ENCODE measurements around the gene FXYD6.
"Not testable (repeated sequence)": the region's sequence is repeated elsewhere in the genome, so short reads cannot be mapped to it uniquely, and the experiment has no call there.

FXYD6 gene, protein sequence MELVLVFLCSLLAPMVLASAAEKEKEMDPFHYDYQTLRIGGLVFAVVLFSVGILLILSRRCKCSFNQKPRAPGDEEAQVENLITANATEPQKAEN

DNA sequence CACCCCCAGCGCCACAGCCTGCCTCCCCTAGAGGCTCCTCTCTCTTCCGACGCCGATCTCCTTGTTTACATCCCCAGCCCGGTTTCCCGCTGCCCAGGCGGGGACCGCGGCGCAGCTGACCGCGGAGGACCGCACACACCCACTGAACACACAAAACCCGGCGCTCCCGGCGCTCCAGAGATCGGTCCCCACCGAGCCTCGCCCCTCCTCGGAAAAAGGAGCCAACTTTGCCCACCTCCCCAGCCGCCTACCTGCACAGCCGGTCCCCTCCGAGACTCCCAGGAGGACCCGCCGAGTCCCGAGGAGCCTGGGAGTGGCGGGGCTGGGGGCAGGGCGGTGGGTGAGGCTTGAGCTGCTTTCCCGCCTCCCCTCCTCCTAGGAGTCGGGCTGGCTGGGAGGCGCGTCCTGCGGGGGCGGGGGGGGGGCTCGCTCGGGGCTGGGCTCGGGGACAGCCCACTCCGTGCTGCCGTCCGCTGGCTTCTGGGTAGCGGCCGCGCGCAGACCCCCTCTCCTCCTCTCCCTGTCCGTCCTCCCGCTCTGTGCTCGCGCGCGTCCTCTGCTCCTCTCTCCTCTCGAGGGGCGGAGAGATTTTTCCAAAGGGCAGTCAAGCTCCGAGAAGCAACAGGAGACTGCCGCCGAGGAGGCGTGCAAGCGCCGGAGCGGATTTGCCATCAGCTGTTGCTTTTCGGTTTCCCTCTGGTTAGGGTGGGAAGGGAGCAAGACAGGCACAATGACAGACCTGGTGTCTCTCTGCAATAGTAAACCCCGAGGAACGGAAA is at the start of gene FXYD6:
FXYD6 (minus strand) TSS at position 318 of the 779 bp plus-strand sequence. CDS start 33,882 bp downstream, outside the sequence.
- no peak for DNase-seq (ENCODE audit: low read depth in 2 of 2)

DNA sequence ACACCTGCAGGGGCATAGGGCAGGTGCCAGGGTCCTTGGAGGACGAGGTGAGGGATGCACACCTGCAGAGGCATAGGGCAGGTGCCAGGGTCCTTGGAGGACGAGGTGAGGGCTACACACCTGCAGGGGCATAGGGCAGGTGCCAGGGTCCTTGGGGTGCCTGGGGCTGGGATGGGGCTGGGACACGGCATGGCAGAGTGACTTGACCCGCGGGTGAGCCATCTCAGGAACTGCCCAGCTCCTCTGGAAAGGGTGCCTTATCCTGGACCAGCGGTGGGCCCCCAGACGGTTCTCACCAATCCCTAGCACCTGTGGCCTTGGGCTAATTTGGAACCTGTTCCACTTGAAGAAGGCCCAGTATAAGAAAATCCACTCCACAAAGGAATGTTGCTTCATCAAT is 49.7 kb upstream of the FXYD6 start:
- DNase-seq (ENCODE audit: low read depth in 2 of 2), result not testable (repeated sequence)

DNA sequence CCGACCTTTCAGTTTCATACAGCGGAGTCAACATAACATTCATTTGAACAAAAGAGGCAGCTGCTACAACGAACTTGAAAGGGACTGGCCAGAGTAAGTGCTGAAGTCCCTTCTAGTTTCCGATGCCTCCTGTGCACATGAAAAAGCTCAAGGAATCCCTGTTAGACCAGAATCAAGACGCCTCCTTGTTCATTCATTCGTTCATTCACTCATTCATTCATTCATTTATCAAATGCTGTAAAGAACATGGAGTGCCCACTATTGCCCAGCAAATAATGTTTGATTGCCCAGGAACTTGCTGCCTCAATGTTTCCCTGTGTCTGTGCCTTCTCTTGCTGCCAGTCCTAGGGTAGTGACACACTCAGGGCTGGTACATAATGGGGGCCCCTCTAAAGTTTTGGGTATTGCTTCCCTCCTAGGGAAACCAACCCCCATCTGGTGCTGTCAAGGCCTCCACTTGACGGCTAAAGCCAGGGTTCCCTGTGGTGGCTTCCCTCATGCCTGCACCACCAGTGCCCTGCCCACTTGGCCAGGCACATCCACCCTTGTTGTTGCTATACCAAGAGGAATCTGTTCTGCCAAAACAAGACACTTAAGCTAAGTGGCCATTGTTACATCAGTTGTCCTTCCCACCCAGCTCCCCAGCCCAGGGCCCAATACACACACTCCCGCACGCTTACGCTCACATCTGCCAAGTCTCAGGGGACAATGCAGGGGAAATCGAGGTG is 48.9 kb upstream of the FXYD6 start:
- no peak for DNase-seq (ENCODE audit: low read depth in 2 of 2)

DNA sequence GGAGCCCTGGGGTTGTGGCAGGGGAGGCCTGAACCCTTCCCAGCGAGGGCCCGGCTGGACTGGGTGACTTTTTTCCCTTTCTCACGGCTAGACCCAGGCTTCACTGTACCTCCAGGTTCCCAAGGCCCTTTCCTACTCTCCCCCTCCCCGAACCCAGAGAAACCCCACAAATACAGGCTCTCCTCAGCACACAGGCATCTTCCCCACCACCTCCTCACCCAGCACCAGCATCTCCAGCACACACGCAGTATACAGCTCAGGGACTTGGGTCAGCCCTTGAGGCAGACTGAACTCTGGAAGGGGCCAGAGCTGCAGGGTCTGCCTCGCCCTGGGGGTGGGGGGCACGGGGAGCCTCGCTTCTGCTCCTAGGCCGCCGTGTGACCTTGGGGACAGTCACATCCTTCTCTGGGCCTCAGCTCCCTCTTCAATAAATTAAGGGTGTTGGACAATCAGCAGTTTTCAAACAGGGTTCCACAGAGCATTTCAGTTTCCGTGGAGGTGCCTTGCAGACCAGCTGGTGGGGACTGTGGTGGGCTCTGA is 48.2 kb upstream of the FXYD6 start:
- no peak for DNase-seq (ENCODE audit: low read depth in 2 of 2)

DNA sequence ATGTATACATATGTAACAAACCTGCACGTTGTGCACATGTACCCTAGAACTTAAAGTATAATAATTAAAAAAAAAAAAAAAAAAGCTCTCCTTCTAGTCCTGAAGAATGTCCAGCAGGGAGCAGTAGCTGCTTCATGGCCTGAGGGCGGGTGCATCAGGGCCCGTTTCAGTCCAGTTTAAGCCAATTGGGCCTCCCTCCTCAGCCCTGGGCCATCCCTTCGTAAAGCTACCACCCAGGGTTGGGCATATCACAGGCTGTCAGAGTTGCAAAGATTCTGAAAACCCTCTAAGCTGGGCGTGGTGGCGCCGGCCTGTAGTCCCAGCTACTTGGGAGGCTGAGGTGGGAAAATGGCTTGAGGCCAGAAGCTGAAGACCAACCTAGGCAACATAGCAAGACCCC is 47.3 kb upstream of the FXYD6 start:
- DNase-seq (ENCODE audit: low read depth in 2 of 2), result no peak

DNA sequence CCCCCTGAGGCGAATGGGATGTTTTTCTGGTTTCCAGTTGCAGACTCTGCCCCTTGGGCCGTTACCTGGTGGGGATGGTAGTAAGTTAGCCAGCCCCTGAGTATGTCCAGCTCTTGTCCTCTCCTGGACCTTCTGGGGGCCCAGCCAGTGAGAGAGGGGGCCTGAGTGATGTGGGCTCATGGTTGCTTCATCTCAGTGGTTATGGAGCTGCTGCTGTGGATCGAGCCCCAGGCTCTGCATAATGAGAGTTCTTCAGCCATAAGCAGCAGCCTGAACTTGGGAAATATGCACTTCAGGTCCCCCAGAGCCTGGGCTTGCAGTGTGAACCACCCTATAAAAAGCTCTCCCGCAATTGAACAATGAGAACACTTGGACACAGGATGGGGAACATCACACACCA is 46.8 kb upstream of the FXYD6 start:
- no peak for DNase-seq (ENCODE audit: low read depth in 2 of 2)

DNA sequence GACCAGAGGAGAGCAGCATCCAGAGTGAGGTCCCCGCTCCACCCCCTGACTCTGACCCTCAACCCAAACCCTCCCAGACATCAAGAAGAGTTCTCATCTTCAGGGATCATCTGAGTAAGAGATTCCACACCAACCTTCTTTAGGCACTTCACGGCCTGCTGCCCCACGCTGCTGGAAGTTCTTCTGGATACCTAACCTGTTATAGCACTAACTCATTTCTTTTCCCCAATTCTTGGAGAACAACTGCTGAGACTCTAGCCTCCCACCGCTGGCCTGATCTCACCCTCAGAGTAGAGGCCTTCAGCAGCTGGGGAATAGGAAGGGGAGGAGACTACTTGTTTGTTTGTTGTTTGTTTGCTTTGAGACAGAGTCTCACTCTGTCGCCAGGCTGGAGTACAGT is 45.4 kb upstream of the FXYD6 start:
- no peak for DNase-seq (ENCODE audit: low read depth in 2 of 2)

DNA sequence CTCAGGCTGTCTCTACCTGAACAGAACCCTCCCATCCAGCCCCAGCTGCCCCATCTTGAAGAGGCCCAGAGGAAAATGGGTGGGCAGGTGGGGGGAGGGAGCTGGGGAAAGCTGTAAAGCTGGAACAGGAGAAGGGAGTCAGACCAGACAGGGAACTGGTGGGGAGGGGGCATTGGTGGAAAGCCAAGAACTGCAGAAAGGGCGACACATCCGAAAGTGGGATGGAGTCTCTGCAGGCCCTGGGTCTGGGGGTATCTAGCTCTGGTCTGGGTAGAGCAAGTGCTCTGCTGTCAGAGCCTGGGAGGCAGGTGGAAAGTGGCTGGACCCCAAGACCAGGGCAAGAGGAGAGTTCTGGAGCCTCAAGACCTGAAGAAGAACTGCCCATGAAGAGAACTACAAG is 45.0 kb upstream of the FXYD6 start:
- DNase-seq (ENCODE audit: low read depth in 2 of 2), result no peak

DNA sequence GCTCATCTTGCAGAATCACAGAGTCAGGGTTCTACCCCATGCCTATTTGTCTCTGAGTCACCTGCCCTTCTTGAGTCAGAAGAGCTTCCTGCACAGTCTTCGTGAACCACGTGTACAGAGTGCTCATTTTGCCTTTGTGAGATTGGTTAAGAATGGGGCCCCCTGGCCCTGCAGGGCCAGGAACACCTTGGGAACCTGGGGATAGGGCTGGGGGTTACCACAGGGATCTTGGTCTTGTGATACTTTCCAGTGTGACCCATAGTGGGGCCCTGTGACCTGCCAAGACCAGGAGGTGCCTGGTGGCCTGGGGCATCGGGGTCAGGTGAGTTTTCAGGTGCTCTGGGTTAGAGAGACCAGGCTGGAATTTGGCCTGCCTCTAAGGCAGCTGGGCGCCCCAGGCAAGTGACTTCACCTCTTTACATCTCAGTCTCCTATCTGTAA is 43.3 kb upstream of the FXYD6 start:
- DNase-seq (ENCODE audit: low read depth in 2 of 2), result no peak

DNA sequence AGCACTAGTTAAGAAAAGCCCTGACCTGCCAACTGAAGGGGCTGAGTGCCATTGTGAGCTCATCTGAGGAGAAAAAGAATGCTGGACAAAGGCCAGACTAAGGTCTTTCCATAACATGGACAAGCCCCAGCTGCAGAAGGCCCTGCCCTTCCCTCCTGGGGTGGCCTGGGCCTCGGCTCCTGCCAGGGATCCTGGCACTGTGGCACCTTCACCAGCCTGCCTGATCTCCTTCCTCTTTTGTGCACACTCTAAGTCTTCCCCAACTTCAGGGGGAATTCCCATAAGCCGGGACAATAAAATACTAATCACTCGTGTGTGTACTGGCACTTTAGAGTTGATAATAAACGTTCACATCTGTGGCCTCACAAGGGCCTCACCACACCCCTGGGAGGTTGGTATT is 42.9 kb upstream of the FXYD6 start:
- no peak for DNase-seq (ENCODE audit: low read depth in 2 of 2)

DNA sequence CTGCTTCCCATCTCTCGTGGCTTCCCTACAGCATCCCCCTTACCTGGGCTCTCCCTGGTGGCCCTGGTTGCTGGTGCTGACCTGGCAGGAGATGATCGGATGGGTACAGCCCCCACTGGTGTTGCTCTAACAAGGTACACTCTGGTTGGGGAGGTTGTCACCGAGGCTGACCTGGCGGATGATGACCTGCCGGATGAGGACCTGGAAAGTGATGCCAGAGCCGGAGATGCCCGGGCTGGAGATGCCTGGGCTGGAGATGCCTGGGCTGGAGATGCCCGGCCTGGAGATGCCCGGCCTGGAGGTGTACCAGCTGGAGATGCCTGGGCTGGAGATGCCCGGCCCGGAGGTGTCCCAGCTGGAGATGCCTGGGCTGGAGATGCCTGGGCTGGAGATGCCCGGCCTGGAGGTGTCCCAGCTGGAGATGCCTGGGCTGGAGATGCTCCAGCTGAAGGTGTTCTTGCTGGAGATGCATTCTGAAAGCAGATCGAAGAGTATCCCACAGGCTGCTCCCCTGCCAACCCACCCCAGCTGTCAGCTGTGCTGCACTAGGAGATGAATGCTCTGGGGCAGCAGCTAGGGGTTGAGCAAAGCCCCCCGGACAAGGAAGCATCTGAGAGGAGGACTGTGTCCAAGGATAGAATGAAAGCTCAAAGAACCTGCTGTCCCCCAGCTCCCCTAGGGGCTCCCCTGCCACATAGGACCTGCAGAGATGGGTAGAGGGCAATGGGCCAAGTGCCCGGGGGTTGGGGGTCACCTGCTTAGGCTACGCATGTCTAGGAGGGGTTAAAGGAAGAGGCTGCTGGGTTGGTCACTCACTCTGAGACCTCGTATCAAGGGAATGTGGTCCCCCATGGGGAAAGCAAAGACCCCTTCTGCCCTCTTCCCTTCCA is 42.2 kb upstream of the FXYD6 start:
- DNase-seq (ENCODE audit: low read depth in 2 of 2), result no peak

DNA sequence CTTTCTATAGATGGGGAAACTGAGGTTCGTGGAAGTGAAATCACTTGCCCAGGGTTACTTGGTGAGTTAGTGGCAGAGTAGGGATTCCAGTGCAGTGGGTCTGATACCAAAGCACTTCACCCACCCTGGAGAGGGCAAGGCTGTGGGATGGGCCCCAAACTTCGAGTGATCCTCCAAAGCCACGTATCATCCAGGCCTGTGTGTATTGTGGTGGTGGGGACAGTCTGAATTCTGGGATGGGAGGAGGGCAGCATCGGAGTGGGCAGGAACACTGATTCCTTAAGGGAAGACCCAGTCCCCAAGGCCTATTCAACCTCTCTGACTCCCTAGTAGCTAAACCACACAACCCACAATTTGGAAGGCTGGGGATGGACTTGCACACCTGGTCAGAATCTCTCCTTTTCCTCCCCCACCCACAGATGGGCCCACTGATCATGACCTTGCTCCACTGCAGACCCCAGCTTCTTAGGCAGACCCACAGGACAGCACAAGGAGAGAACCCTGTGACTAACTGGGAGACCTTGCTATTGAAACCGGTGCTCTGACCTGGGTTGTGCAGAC is 41.2 kb upstream of the FXYD6 start:
- DNase-seq (ENCODE audit: low read depth in 2 of 2), result no peak

DNA sequence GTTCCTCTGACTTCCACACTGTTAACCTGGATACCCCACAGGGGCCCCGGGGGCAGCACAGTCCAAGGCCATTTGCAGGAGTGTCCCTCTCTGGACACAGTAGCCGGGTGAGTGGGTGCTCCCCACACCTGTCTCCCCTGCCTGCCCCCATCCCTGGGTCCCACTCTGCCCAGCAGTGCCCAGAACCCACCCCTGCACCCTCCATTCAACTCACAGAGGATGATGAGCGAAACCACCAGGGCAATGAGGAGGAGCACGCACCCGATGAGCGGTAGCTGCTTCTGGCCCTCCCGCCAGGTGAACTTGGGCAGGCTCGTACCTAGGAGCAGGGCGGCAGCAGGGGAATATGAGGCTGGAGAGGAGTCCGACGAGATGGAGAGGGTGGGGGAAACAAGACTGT is 40.5 kb upstream of the FXYD6 start:
- DNase-seq (ENCODE audit: low read depth in 2 of 2), result no peak

DNA sequence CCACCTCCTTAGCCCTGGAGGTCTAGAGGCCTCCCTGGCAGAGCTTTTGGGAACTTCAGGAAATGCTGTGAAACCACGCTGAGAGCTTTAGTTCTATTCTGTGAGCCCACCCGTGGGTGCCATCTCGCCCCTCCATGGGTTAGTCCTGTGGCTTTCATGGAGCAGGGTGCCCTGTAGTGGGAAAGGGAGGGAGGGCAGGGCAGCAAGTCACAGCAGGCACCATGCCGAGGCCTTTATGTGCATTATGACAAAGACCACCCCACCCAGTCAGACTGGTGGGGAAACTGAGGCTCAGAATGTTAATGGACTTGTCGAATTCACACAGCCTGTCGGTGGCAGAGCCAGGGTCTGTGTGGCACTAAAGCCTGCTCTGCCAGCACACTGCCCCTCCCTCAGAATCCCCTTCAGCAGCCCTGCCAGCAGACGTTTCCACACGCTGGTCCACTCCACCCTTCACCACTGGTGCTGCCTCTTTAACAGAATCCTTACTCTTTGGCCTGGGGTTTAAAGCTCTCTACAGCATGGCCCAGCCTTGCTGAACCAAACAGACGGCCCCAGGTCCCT is 39.3 kb upstream of the FXYD6 start:
- no peak for DNase-seq (ENCODE audit: low read depth in 2 of 2)

DNA sequence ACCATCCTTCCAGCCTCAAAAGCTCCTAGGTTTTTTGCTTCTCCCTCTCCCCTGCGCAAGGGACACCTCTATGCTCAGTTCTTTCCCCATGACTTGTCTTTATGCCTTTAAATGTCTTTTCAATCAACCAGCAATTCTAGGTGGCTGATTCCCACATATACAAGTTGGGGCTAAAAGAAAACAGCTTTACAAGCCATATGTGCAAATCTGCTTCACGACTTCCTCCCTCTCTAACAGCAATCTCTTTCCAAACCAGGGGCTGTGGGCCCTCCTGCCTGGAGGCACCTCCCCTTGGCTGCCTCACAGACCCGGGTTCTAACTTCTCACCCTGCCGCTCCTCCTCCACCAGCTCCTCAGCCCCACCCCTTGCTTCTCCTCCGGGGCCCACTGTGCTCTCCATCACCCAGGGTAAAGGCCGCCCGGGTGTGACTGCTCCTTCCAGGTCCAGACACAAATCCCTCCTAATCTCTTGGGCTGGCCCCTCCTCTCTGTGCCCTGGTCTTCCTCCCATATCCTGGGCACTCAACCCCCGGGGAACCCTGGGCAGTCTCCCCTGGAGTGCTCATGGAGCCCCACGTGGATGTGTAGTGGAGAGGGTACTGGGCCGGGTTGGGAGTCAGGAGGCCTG is 38.6 kb upstream of the FXYD6 start:
- no peak for DNase-seq (ENCODE audit: low read depth in 2 of 2)

DNA sequence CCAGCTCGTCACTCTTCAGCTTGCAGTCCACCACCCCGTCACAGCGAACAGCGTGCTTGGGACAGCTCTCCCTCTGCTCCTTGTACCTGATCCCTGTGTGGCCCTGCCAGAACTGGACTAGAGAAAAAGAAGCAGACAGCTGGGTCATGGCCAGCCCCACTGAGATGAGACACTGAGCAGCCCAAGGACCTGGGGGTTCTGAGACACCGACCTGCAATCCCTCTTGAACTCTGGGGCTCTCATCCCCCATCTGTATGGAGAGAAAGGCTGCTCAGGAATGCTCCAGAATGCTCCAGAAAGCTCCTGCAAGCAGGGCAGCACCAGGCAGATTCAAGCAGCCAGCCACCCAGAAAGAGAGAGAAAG is 37.9 kb upstream of the FXYD6 start:
- no peak for DNase-seq (ENCODE audit: low read depth in 2 of 2)

DNA sequence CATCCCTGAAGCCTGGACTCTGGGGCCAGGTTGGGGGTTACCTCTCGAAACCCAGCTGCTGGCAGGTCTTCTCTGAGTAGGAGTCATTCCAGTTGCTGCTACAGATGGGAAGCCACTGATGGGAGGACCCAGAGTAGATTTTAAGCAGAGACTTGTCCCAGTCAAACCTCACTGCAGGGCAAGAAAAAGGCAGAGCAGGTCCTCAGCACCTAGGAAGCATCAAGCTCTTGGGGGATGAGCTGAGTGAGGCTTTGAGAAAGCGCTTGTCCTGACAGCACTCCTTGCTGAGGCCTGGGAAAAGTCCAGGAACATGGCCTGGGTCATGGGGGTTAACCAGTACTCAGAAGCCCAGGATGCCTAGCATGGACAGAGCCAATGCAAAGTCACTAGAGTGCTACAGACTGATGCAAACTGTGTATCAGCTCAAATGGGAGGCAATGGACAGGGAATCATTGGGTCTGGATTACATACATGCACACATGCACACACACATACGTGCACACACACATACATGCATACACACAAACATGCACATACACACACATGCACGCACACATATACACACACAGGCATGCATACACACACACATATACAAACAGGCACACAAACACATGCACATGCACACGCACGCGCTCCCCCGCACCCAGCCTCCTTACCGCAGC is 37.4 kb upstream of the FXYD6 start:
- DNase-seq (ENCODE audit: low read depth in 2 of 2), result no peak

DNA sequence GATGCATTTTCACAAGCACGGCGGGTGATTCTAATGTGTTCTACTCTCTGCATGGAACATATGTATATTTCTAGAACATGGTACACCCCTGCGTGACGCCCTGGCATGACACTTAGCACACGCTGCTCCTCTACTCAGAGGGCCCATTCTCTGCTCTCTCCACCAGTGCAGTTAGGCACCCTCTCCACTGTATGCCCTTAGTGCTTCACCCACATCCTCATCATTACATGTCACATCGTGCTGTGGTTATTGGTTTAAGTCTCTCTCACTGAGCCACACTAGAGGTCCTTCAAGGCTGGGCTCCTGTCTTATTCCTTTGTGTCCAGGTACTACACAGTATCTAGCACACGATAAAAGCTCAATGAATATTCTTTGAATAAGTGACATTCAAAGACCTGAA is 36.0 kb upstream of the FXYD6 start:
- no peak for DNase-seq (ENCODE audit: low read depth in 2 of 2)

DNA sequence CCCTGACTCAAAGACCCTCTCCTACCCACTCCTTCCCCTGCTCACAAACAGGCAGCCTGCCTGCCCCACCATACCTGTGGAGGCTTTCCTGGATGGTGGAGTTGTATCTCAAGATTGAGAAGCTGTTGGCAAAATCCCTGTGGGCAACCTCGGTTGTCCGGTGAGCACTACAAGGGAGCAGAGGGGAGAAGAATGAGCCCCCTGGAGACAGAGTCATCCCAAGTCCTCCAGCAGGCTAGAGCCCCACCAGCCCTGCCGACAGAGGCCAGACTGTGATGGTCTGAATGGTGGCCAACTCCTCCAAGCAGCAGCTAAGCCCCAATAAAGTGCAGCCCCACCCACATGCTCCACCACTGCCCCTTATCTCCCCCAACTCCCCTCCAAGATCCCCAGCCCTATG is 35.2 kb upstream of the FXYD6 start:
- DNase-seq (ENCODE audit: low read depth in 2 of 2), result no peak

DNA sequence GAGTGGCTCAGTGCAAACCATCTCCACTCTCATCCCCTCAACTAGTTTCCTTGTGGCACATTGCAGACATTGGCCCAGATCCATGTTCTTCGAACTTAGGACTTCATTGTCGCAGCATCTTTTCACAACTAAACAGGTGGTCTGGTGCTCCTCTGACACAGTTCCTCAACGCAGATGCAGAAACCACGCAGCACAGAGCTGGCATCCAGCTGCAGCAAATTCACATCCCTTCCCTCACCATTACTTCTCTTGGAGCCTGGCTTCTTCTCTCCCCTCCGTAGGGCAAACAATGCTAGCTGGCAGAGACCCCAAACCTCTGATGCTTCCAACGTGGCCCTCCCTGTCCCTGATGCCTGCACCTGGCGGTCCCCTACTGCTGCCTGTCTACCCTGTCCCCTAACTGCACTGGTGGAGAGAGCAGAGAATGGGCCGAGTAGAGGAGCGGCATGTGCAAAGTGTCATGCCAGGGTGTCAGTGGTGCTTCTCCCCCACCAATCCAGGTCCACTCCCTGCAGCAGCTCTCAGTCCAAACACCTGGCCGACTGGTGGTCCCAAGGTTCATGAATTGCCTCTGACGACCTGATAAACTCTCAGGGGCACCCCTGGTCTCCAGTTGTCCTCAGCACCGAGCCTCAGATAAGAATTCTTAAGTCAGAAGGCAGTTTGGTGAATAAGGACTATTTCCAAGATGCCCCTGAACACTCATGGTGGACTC is 34.6 kb upstream of the FXYD6 start:
- no peak for DNase-seq (ENCODE audit: low read depth in 2 of 2)

All from stimulated activated CD4-positive, alpha-beta T cell treated with anti-CD3 and anti-CD28 coated beads, Interleukin-15, amount 100 ng/mL, for 48 hours (primary cell).